Fibroblast of the aortic adventitia (primary cell): ENCODE measurements around the gene ACOXL. TPM values are rescaled to one million over a fixed set of nuclear protein-coding genes. Genes with fewer than 3 reads are reported as not detected.

Experiments used
- DNase-seq: peaks from one replicate; pipeline ENCODE4 v3.0.0-alpha.2; 2010; ENCODE audit warnings: low read depth
- H3K4me3 ChIP-seq: 2 replicates; pipeline ENCODE4 v1.5.1; 2011; ENCODE audit warnings: low read depth, mild to moderate bottlenecking, control low read depth, low read length, moderate library complexity
- total RNA-seq: library from RNA; depleted of rRNA; stranded (reverse); fragments of >200 nt; gene quantifications from 2 replicates; pipeline ENCODE4 v1.2.3, GENCODE V29; 2012; ENCODE audit warnings: low replicate concordance
- TF ChIP-seq, protein P1 (sequence below): IDR thresholded peaks from 2 replicates; pipeline ENCODE4 v1.5.1; 2011; ENCODE audit warnings: mild to moderate bottlenecking, low read length, control low read depth, inconsistent platforms; ENCODE audit not compliant: insufficient read depth

Gene ACOXL
- total RNA-seq, 1 donor, result not detected

GRCh38 chr2:110868971-110869370 lies 136.6 kb downstream of the ACOXL start:
- TF ChIP-seq, protein P1, sequence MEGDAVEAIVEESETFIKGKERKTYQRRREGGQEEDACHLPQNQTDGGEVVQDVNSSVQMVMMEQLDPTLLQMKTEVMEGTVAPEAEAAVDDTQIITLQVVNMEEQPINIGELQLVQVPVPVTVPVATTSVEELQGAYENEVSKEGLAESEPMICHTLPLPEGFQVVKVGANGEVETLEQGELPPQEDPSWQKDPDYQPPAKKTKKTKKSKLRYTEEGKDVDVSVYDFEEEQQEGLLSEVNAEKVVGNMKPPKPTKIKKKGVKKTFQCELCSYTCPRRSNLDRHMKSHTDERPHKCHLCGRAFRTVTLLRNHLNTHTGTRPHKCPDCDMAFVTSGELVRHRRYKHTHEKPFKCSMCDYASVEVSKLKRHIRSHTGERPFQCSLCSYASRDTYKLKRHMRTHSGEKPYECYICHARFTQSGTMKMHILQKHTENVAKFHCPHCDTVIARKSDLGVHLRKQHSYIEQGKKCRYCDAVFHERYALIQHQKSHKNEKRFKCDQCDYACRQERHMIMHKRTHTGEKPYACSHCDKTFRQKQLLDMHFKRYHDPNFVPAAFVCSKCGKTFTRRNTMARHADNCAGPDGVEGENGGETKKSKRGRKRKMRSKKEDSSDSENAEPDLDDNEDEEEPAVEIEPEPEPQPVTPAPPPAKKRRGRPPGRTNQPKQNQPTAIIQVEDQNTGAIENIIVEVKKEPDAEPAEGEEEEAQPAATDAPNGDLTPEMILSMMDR, result no peak
- DNase-seq, result no peak
- H3K4me3 ChIP-seq, result no peak overlapping the region

GRCh38 chr2:110869472-110870446 lies 137.4 kb downstream of the ACOXL start:
- DNase-seq, result no peak
- TF ChIP-seq, protein P1, result no peak

DNA sequence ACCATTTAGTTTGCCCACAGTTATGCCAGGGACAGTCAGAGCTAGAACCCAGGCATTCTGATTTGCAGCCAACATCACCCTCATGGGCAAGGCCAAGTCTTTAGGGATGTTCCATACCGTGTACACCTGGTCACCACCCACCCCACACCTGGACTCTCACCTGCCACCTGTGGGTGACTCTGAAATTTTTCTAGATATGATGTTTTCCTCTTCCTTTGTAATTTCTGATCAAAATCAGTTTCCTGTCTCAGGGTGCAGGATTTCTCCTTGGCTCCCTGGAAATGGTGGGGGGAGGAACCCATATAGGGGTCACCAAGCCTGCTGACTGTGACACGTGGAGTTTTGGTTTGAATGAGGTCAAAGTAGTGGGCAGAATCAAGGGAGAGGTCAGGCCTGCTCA lies 138.2 kb downstream of the ACOXL start:
- no peak overlapping the region for H3K4me3 ChIP-seq
- DNase-seq, result no peak
- TF ChIP-seq, protein P1, result no peak

More at GRCh38 chr2:110869472-110870446, 137.4 kb downstream of the ACOXL start:
- no peak overlapping the region for H3K4me3 ChIP-seq

- TF ChIP-seq, protein P1, result no peak
- DNase-seq, result no peak
- no peak overlapping the region for H3K4me3 ChIP-seq
Observed at GRCh38 chr2:110871637-110872036, 139.3 kb downstream of the ACOXL start.

GRCh38 chr2:110872521-110872920 lies 140.1 kb downstream of the ACOXL start:
- DNase-seq, result no peak
- H3K4me3 ChIP-seq, result no peak overlapping the region
- TF ChIP-seq, protein P1, result no peak

DNA sequence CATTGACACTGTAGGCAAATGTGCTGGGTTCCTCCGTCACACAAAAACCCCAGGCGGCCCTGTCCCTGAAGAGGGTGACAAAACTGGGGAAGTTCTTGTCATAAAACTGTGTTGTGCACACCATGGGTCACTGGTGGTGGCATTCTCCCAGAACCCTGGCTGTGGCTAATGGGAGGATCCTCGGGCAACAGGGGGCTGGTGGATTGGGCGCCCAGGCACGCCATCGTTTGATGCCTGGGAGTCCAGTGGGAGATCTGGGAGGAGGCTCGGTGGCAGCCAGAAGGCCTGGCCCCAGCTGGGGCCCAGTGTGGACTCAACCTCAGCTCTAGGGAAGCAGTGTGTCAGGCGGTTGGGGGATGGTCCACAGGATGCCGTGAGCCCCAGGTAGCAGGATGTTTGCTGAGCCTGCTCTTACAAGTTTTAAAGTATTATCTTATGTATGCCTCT lies 140.7 kb downstream of the ACOXL start:
- TF ChIP-seq, protein P1, result no peak
- DNase-seq, result no peak
- H3K4me3 ChIP-seq, result no peak overlapping the region
